NCI-H226 (cell line): Measurements from ENCODE around the gene AICDA.
"Not testable (repeated sequence)": the region's sequence is repeated elsewhere in the genome, so short reads cannot be mapped to it uniquely, and the experiment has no call there.

Experiments
- DNase-seq: peaks from one replicate; pipeline ENCODE4 v3.0.0-alpha.2; 2015

The AICDA gene

DNA sequence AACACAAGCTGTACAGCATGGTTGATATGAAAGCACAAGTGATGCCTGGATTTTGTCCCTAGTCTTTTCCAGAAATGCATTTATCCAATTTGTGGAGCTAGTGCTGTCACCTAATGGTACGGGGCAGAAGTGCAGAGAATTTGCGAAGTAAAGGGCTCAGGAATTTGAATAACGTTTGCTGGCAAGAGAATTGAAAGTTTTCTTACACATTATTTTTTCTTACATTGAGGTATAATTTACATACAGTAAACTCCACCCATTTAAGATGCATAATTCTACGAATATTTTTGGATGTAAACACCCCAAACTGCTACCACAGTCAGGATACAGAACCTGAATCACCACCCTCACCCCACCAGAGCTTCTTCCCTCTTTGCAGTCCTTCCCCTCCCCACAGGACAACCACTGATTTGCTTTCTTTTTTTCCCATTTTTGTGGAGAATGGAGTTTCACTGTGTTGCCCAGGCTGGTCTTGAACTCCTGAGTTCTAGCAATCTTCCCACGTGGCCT lies 3.5 kb downstream of the AICDA start:
- DNase-seq = peak; percentile 17

DNA sequence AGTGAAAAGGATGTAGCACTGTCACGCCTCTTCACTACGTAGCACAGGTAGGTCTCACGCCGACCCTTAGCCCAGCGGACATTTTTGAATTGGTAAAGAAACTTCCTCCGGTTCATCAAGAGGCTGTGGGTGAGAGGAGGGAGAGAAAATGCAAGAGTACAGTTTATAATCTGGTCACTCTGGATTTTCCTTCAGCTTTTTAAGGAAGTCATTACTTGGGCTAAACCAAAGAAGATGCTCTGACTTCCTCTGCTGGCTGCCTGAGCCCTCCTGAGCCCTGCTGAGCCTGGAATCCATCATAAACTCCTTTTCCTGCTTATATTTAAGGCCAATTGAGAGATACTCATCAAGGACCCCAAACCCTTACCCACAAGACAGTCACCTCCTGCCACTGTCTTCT lies 5.8 kb downstream of the AICDA start:
- no peak for DNase-seq

DNA sequence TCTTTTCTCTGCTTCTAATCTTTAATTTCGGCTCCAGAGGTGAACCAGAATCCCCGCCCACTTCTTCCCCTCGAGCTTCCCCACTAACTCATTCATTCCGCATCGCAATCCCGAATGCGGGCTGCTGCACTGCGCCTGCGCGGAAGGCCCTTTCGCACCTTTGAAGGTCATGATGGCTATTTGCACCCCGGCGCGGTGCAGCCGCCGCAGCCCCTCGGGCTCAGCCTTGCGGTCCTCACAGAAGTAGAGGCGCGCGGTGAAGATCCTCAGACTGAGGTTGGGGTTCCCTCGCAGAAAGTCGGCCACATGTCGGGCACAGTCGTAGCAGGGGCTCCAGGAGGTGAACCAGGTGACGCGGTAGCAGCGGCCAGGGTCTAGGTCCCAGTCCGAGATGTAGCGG lies 7.6 kb downstream of the AICDA start:
- no peak for DNase-seq

DNA sequence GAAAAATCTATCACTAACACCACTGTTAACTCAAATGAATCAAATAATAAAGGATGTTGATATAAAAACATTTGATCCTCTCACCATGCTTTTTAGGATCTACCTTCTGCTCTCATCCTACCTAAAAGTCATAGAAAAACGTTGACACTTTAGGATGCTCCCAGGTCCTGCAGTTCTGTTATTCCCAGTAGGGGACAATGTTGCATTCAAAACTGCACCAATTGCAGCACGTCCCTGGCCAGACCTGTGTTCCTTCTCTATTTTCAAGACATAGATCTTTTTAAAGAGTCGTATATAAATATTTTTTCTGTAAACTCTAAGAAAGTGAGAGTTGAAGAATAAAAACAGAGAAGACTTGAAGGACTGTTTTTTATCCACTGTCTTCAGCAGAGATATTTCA lies 8.8 kb downstream of the AICDA start:
- DNase-seq = no peak

DNA sequence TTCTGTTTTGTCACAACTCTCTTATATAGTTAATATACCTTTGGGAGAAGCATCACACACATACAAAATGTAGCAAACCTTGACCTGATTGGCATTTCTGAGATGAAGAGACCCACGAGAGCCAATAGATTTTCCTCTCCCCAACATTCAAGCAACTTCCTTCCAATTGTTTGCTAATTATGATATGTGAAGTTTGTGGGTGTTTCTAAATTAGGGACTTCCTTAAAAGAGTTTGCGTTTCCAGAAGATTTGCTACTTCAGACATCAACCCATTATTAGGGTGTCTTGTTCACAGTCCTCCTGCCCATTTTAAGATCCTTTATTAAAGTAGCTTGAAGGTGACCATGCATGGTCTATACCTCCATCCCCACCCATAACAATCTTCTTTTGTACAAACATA lies 9.4 kb downstream of the AICDA start:
- DNase-seq = no peak

DNA sequence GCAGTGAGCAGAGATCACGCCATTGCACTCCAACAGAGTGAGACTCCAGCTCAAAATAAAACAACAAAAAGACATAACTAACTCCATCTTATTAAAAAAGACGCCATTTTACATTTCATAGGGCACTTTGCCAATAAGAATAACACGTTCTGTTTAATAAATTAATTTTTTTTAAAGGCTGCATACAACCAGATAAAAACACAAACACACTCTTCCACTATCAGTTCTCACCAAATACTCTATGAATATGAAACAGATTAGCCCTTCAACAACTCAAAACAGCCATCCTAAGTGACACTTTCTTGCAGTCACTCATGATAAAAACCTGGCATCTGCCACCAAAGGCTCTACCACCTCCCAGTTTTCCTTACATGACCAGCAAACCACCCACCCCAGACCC lies 16.1 kb downstream of the AICDA start:
- no peak for DNase-seq

- no peak for DNase-seq
Measured at GRCh38 chr12:8594072-8594471, 18.6 kb downstream of the AICDA start.

DNA sequence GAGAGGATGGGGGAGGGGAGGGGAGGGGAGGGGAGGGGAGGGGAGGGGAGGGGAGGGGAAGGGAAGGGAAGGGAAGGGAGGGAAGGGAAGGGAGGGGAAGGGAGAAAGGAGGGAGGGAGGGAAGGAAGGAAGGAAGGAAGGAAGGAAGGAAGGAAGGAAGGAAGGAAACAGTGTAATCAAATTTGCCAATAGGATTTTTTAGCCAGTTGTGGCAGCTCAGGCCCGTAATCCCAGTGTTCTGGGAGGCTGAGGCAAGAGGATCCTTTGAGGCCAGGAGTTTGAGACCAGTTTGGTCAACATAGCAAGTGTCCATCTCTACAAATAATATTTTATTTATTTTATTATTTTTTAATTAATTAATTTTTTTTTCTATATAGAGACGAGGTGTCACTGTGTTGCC lies 19.4 kb downstream of the AICDA start:
- DNase-seq = no peak

DNA sequence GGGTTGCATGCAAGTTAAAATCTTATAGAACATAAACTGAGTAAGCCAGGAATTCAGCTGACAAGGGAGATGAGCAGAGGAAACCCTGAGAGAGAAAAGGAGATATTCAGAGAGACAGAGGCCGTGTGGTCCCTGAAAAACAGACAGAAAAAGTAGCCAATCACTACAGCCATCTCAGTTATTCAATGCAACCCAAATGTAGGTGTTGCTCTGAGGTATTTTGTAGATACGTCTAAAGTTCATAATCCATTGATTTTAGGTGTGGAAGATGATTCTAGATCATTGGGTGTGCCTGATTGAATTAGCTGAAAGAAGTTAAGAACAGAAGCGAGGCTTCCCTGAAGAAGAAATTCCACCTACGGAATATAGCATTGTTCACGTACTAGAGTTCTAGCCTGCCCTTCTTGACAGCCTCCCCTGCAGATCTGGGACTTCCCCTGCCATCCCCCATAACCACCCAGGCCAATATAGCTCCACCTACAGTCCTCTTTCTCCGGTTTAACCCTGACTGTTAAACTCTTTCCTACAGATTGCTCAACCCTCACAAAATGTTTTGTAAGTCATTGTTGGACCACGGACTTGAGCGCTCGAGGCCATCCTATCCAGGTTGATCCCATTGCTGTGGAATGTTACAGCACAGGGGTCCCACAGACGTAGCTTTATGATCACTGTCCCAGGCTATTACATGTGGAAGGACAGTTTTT lies 21.7 kb downstream of the AICDA start:
- peak; percentile 64 for DNase-seq

GRCh38 chr12:8589679-8590078 lies 23.0 kb downstream of the AICDA start:
- no peak for DNase-seq

DNA sequence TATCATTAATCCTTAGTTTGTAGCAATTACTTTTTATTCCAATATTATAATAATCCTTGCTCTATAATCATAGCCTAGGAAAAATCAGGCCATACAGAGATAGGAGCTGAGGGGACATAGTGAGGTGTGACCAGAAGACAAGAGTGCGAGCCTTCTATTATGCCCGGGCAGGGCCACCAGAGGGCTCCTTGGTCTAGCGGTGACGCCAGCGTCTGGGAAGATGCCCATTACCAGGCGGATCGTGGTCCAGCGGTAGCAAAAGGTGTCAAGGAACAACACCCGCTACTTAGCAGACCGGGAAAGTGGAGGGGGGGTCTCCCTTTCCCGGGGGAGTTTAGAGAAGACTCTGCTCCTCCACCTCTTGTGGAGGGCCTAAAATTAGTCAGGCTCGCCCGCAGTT lies 28.2 kb downstream of the AICDA start:
- DNase-seq = not testable (repeated sequence)

DNA sequence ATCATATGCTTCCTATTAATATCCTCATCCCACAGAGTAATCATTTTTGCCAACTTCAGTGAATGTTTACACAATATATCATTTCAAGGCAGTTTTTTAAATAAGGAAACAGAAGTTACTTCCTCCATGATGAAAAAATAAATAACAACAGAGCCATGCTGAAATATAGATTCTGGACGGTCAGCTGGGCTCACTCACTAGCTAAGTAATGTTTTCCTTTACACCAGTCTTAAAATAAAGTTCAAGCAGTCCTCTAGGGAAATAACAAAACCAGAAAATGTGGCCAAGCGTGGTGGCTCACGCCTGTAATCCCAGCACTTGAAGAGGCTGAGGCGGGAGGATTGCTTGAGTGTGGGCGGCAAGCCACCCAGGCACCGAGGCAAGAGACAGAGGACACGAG lies 28.7 kb downstream of the AICDA start:
- no peak for DNase-seq

DNA sequence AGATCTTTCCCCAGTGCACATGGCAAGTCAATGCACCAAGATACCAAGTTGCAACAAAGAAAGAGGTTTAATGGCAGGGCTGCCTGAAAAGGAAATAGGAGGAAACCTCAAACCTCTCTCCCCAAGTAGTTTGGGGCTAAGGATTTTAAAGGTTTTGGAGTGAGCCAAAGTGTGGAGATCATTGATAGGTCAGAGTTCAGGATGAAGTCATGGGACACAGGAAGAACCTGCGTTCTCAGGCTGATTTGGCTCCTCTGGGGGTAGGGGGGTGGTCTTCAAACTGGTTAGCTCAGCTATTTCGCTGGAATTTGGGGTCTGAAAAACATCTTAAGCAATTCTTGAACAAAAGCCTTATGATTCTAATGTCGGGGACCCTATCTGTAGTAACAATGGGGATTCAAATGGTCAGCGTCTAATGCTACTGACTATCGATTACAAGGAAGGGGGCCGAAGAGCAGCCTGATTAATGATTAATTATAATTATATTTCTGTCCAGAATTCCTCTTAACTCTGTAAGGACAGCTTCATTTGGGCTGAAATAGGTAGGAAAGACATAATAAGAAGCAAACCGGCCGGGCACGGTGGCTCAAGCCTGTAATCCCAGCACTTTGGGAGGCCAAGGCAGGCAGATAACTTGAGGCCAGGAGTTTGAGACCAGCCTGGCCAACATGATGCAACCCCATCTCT lies 31.4 kb downstream of the AICDA start:
- no peak for DNase-seq

GRCh38 chr12:8577879-8578278 lies 34.8 kb downstream of the AICDA start:
- DNase-seq = no peak

- peak; percentile 5 for DNase-seq
Measured at GRCh38 chr12:8572507-8572906, 40.2 kb downstream of the AICDA start.

DNA sequence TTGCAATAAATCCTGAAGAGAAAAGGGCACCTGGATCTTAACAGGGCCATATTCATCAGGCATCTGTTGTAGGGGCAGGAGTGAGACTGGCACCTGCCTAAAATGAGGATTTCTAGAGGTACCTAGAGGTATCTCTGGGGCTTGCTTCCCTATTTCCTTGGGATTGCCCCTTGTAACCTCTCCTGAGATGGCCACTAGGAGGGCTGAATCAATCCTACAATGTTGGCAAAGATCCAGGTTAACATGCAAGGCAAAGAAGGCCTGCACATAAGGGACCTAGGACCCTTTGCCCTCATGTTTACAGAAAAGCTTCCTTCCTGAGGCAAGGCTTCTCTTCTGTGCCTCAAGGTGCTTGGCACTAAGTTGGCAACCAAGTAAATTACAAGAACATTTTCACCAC lies 46.1 kb downstream of the AICDA start:
- no peak for DNase-seq

- DNase-seq = not testable (repeated sequence)
Measured at GRCh38 chr12:8566052-8566451, 46.6 kb downstream of the AICDA start.

- no peak for DNase-seq
Measured at GRCh38 chr12:8564656-8565055, 48.0 kb downstream of the AICDA start.

DNA sequence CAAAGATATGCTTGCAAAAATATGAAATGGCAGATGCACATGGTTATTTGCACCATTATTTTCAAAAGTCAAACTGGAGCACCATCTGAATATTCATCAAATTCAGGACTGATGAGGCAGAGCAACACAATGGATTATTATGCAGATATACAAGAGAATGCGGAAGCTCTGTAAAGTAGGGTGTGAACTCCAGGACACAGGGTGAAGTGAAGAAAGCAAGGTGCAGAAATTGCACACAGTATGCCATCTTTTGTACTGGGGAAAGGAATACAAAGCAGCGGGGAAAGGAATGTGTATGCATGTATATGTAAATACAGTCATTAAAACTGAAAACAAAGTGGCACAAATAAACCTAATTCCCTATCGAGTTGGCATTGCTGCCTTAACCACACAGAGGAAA lies 49.3 kb downstream of the AICDA start:
- DNase-seq = no peak

- no peak for DNase-seq
Measured at GRCh38 chr12:8562310-8562709, 50.3 kb downstream of the AICDA start.

- no peak for DNase-seq
Measured at GRCh38 chr12:8561011-8561410, 51.6 kb downstream of the AICDA start.

DNA sequence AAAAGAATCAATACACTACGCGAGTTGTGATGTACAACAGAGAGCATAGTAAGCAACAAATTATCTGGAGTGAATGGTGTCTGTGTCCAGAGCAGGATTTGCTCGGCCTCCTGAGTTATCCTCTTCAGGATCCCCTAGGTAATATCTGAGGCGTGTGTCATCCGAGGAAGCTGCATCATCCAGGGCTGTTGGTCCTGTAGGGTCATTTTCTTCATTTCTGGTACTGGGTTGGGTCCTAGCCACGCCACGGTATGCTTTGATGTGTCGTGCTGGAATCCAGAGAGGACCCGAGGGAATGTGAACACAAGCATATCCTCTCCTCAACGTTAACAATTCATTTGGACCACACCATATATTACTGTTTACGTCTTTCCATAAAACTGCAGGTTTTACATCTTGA lies 53.0 kb downstream of the AICDA start:
- DNase-seq = no peak

- DNase-seq = no peak
Measured at GRCh38 chr12:8556531-8557097, 56.0 kb downstream of the AICDA start.

GRCh38 chr12:8554451-8555195 lies 58.0 kb downstream of the AICDA start:
- peak; percentile 68 for DNase-seq
